Measurements from ENCODE around the gene MFAP1.

MFAP1 gene

GRCh38 chr15:43796566-43796965 lies 27.9 kb downstream of the MFAP1 start:
- H3K27ac ChIP-seq (ENCODE audit: low read depth, low read length), result peak overlapping the region; percentile 99
- H3K4me1 ChIP-seq (ENCODE audit: control insufficient read depth, low read length), result peaks cover 77% of the 10 kb centered on the region
- H3K79me2 ChIP-seq (ENCODE audit: control insufficient read depth, low read length), result peaks cover 56% of the 10 kb centered on the region

GRCh38 chr15:43795997-43796396 lies 28.5 kb downstream of the MFAP1 start:
- Histone ChIP-seq H3K9me3 (ENCODE audit: control insufficient read depth, insufficient read depth, low read length) (peaks cover 4% of the 10 kb centered on the region; the same call in 1 of the 2 replicates), H3K27me3 (ENCODE audit: control insufficient read depth, low read length) (no peaks in the 10 kb centered on the region), H3K79me2 (ENCODE audit: control insufficient read depth, low read length) (peaks cover 50% of the 10 kb centered on the region), H3K4me1 (ENCODE audit: control insufficient read depth, low read length) (peaks cover 81% of the 10 kb centered on the region), H3K27ac (ENCODE audit: low read depth, low read length) (peak overlapping the region; percentile 99), H3K4me3 (ENCODE audit: low read length) (0 out of 2 replicates have a peak overlapping the region, but pooled peaks have one; percentile 2), H3F3A (ENCODE audit: control insufficient read depth, insufficient read depth) (peaks cover 64% of the 10 kb centered on the region), H4K20me1 (ENCODE audit: control insufficient read depth, insufficient read depth, low read depth, low read length) (0 out of 2 replicates have a peak, but pooled peaks cover 4% of the 10 kb centered on the region), H3K36me3 (ENCODE audit: control insufficient read depth, low read length) (peaks cover 88% of the 10 kb centered on the region), H3K4me2 (ENCODE audit: low read length) (peak overlapping the region; percentile 79), H3K9me2 (replicated peaks; ENCODE audit: control insufficient read depth, low read length) (no peaks in the 10 kb centered on the region)
- TF ChIP-seq CTCF (IDR thresholded peaks at IDR 0.05; ENCODE audit: low read depth, low read length, poor library complexity, severe bottlenecking), result no peak
- TF ChIP-seq EZH2phosphoT487 (IDR thresholded peaks at IDR 0.05; ENCODE audit: borderline replicate concordance, low read length), result no peak

More at GRCh38 chr15:43796566-43796965, 27.9 kb downstream of the MFAP1 start:
- Histone ChIP-seq H3K9me2 (replicated peaks; ENCODE audit: control insufficient read depth, low read length) (no peaks in the 10 kb centered on the region), H3K4me2 (ENCODE audit: low read length) (peak overlapping the region; percentile 79; the same call in 1 of the 2 replicates), H4K20me1 (ENCODE audit: control insufficient read depth, insufficient read depth, low read depth, low read length) (0 out of 2 replicates have a peak, but pooled peaks cover 4% of the 10 kb centered on the region), H3K27me3 (ENCODE audit: control insufficient read depth, low read length) (no peaks in the 10 kb centered on the region), H3F3A (ENCODE audit: control insufficient read depth, insufficient read depth) (peaks cover 63% of the 10 kb centered on the region), H3K9me3 (ENCODE audit: control insufficient read depth, insufficient read depth, low read length) (peaks cover 4% of the 10 kb centered on the region; the same call in 1 of the 2 replicates), H3K4me3 (ENCODE audit: low read length) (no peak overlapping the region), H3K36me3 (ENCODE audit: control insufficient read depth, low read length) (peaks cover 90% of the 10 kb centered on the region)
- TF ChIP-seq EZH2phosphoT487 (IDR thresholded peaks at IDR 0.05; ENCODE audit: borderline replicate concordance, low read length) (no peak), CTCF (IDR thresholded peaks at IDR 0.05; ENCODE audit: low read depth, low read length, poor library complexity, severe bottlenecking) (no peak)

GRCh38 chr15:43795197-43795596 lies 29.3 kb downstream of the MFAP1 start:
- Histone ChIP-seq H3K4me2 (ENCODE audit: low read length) (peak overlapping the region; percentile 79), H3K4me3 (ENCODE audit: low read length) (peak overlapping the region; percentile 91; the same call in 1 of the 2 replicates), H3K27ac (ENCODE audit: low read depth, low read length) (peak overlapping the region; percentile 99), H3F3A (ENCODE audit: control insufficient read depth, insufficient read depth) (peaks cover 69% of the 10 kb centered on the region), H3K9me3 (ENCODE audit: control insufficient read depth, insufficient read depth, low read length) (peaks cover 4% of the 10 kb centered on the region; the same call in 1 of the 2 replicates), H3K4me1 (ENCODE audit: control insufficient read depth, low read length) (peaks cover 87% of the 10 kb centered on the region), H3K9me2 (replicated peaks; ENCODE audit: control insufficient read depth, low read length) (no peaks in the 10 kb centered on the region), H4K20me1 (ENCODE audit: control insufficient read depth, insufficient read depth, low read depth, low read length) (0 out of 2 replicates have a peak, but pooled peaks cover 4% of the 10 kb centered on the region), H3K36me3 (ENCODE audit: control insufficient read depth, low read length) (peaks cover 81% of the 10 kb centered on the region), H3K27me3 (ENCODE audit: control insufficient read depth, low read length) (no peaks in the 10 kb centered on the region), H3K79me2 (ENCODE audit: control insufficient read depth, low read length) (peaks cover 42% of the 10 kb centered on the region)
- TF ChIP-seq CTCF (IDR thresholded peaks at IDR 0.05; ENCODE audit: low read depth, low read length, poor library complexity, severe bottlenecking) (no peak), EZH2phosphoT487 (IDR thresholded peaks at IDR 0.05; ENCODE audit: borderline replicate concordance, low read length) (no peak)

Data from DOHH2 (cell line).